Measurements from ENCODE around the gene STIM2.

STIM2 gene

DNA sequence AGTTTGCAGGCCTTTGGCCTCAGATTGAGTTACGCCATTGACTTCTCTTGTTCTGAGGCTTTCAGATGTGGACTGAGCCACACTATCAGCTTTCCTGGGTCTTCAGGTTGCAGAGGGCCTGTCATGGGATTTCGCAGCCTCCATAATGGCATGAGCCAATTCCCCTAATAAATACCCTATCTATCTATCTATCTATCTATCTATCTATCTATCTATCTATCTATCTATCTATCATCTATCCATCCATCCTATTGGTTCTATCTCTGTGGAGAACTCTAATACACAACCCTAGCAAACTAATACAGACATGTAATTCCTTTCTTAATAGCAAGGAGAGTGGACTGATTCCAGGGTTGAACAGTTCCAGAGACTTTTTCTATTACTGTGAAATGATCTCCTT lies 9.5 kb upstream of the STIM2 start:
- Histone ChIP-seq H3K36me3 (replicated peaks; ENCODE audit: insufficient read depth, low read length) (no peaks in the 10 kb centered on the region), H3K79me2 (ENCODE audit: low read length) (no peaks in the 10 kb centered on the region), H3K27ac (ENCODE audit: low read length) (no peak overlapping the region), H3K27me3 (replicated peaks; ENCODE audit: insufficient read depth, low read length) (no peaks in the 10 kb centered on the region), H3K9me2 (replicated peaks; ENCODE audit: insufficient read depth, low read length) (no peaks in the 10 kb centered on the region), H4K20me1 (ENCODE audit: insufficient read depth, low read length) (no peaks in the 10 kb centered on the region), H3K9me3 (replicated peaks; ENCODE audit: insufficient read depth, low read length) (no peaks in the 10 kb centered on the region), H2AFZ (ENCODE audit: low read length) (no peak overlapping the region), H3F3A (ENCODE audit: insufficient read depth, low read length) (no peaks in the 10 kb centered on the region), H3K4me1 (ENCODE audit: low read length) (no peaks in the 10 kb centered on the region), H3K9ac (ENCODE audit: low read length) (no peak overlapping the region), H3K4me3 (ENCODE audit: low read length) (no peak overlapping the region), H3K4me2 (ENCODE audit: low read depth, low read length) (no peak overlapping the region)
- TF ChIP-seq EZH2 (optimal IDR thresholded peaks at IDR 0.05; ENCODE audit: low read depth, low read length) (no peak), EZH2phosphoT487 (IDR thresholded peaks at IDR 0.05; ENCODE audit: low read length) (no peak)
- TF ChIP-seq, protein P1, sequence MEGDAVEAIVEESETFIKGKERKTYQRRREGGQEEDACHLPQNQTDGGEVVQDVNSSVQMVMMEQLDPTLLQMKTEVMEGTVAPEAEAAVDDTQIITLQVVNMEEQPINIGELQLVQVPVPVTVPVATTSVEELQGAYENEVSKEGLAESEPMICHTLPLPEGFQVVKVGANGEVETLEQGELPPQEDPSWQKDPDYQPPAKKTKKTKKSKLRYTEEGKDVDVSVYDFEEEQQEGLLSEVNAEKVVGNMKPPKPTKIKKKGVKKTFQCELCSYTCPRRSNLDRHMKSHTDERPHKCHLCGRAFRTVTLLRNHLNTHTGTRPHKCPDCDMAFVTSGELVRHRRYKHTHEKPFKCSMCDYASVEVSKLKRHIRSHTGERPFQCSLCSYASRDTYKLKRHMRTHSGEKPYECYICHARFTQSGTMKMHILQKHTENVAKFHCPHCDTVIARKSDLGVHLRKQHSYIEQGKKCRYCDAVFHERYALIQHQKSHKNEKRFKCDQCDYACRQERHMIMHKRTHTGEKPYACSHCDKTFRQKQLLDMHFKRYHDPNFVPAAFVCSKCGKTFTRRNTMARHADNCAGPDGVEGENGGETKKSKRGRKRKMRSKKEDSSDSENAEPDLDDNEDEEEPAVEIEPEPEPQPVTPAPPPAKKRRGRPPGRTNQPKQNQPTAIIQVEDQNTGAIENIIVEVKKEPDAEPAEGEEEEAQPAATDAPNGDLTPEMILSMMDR (IDR thresholded peaks at IDR 0.05; ENCODE audit: low read length), result no peak
- DNase-seq, result no peak

DNA sequence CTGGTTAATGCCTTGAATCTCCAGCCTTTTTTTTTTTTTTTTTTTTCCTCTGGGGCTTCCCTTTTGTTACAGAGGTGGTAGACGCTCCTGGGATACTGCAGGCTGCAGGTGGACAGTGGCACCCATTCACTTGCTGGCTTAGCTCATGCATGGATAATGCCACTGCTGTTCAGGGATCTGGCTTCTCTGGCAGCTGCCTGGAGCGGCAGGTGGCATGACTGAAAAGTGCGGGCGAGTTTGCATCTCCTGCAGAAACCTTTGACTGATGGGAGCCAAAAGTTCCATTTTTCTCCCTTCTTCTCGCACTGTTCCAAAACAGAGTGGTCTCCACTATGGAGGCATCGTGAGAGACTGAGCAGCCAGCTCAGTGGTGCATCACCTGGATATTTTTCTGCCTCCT lies 5.9 kb upstream of the STIM2 start:
- H3K36me3 ChIP-seq (replicated peaks; ENCODE audit: insufficient read depth, low read length), result no peaks in the 10 kb centered on the region
- H3K9me2 ChIP-seq (replicated peaks; ENCODE audit: insufficient read depth, low read length), result no peaks in the 10 kb centered on the region
- H3K4me1 ChIP-seq (ENCODE audit: low read length), result peaks cover 13% of the 10 kb centered on the region
- no peak for DNase-seq
- no peak overlapping the region for H3K27ac ChIP-seq (ENCODE audit: low read length)
- H4K20me1 ChIP-seq (ENCODE audit: insufficient read depth, low read length), result no peaks in the 10 kb centered on the region
- H3K4me3 ChIP-seq (ENCODE audit: low read length), result no peak overlapping the region
- no peak overlapping the region for H3K9ac ChIP-seq (ENCODE audit: low read length)
- TF ChIP-seq, protein P1 (IDR thresholded peaks at IDR 0.05; ENCODE audit: low read length), result no peak
- no peak for TF ChIP-seq EZH2 (optimal IDR thresholded peaks at IDR 0.05; ENCODE audit: low read depth, low read length)
- TF ChIP-seq EZH2phosphoT487 (IDR thresholded peaks at IDR 0.05; ENCODE audit: low read length), result no peak
- H3K27me3 ChIP-seq (replicated peaks; ENCODE audit: insufficient read depth, low read length), result no peaks in the 10 kb centered on the region
- peaks cover 16% of the 10 kb centered on the region; the same call in 1 of the 2 replicates for H3F3A ChIP-seq (ENCODE audit: insufficient read depth, low read length)
- H3K79me2 ChIP-seq (ENCODE audit: low read length), result peaks cover 13% of the 10 kb centered on the region; the same call in 1 of the 2 replicates
- no peak overlapping the region for H2AFZ ChIP-seq (ENCODE audit: low read length)
- no peak overlapping the region for H3K4me2 ChIP-seq (ENCODE audit: low read depth, low read length)
- no peaks in the 10 kb centered on the region for H3K9me3 ChIP-seq (replicated peaks; ENCODE audit: insufficient read depth, low read length)

DNA sequence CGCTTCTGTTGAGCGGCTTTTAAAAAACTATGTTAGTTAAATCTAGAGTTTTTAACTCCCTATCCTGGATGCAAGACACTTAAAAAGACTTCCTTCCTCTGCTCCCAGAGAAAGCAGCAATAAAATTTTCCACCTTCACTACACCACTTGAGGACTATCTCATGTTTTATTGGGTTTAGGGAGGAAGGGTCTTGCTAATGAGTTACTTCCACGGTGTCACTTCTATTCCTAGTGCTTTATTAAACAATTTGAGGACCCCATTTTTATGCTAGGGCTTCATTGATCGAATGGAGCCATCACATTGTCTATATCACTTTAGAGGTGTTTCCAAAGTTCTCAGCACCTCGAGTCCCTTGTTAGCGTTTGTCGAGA lies 3.7 kb upstream of the STIM2 start:
- Histone ChIP-seq H3K4me3 (ENCODE audit: low read length) (peak overlapping the region; percentile 94), H3K9ac (ENCODE audit: low read length) (peak overlapping the region; percentile 67; the same call in 1 of the 2 replicates), H3K36me3 (replicated peaks; ENCODE audit: insufficient read depth, low read length) (no peaks in the 10 kb centered on the region), H4K20me1 (ENCODE audit: insufficient read depth, low read length) (no peaks in the 10 kb centered on the region), H2AFZ (ENCODE audit: low read length) (peak overlapping the region; percentile 91), H3K9me3 (replicated peaks; ENCODE audit: insufficient read depth, low read length) (no peaks in the 10 kb centered on the region), H3K27me3 (replicated peaks; ENCODE audit: insufficient read depth, low read length) (no peaks in the 10 kb centered on the region), H3K79me2 (ENCODE audit: low read length) (peaks cover 16% of the 10 kb centered on the region), H3F3A (ENCODE audit: insufficient read depth, low read length) (peaks cover 30% of the 10 kb centered on the region), H3K27ac (ENCODE audit: low read length) (no peak overlapping the region), H3K9me2 (replicated peaks; ENCODE audit: insufficient read depth, low read length) (no peaks in the 10 kb centered on the region), H3K4me1 (ENCODE audit: low read length) (peaks cover 16% of the 10 kb centered on the region), H3K4me2 (ENCODE audit: low read depth, low read length) (peak overlapping the region; percentile 60)
- no peak for DNase-seq
- TF ChIP-seq EZH2 (optimal IDR thresholded peaks at IDR 0.05; ENCODE audit: low read depth, low read length) (no peak), EZH2phosphoT487 (IDR thresholded peaks at IDR 0.05; ENCODE audit: low read length) (no peak)
- TF ChIP-seq, protein P1 (IDR thresholded peaks at IDR 0.05; ENCODE audit: low read length), result no peak

Measured in MM.1S (cell line).